Measurements from ENCODE around the gene CACNA1S. TPM values are rescaled to one million over a fixed set of nuclear protein-coding genes. Genes with fewer than 3 reads are reported as not detected.
A peak's percentile ranks its signal among the peaks of the same experiment; 100 is the strongest.

The CACNA1S gene
- total and polyA plus RNA-seq, 2 of the 13 experiments (the other 11 are each of a cell fraction or from before 2014, with no cell fraction given): not detected

DNA sequence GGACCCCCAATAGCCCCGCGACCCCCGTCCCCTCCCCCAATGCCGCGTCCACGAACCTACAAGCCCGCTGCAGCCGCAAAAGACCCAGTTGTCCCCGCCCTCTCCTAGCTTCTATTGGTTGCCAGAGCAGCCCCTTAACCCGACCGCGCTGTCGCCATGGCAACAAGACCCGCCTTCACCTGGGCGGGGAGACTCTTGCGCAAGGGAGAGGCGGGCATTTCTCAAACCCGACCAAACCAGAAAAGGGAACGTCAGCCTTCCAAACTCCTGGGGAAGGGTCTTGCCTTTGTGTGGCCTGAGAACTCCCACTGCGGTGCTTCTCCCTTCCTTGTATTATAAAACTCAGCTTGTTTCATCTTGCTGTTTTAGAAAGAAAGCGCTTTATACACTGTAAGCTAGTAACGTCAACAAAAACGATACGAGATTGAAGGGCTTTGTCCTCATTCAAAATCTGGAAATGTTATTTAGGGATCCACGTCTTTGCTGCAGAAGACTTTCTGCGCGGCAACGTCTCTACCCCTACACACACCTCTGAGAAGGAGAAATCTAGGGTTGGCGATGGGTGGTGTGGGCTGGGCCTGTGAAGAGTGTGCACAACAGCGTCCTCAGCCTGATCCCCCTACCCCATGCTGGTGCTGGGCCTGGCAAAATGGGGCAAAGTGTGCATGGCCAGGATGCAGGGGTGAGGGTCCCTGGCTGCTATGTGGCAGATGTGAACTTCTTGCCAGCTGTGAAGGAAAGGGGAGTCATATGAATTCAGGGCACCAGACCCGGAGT is 42.4 kb upstream of the CACNA1S start, which contains the start of gene TMEM9 (continued):
- TF ChIP-seq ZSCAN5A (CRISPR knock-in tag; IDR thresholded peaks at IDR 0.05; ENCODE audit: borderline replicate concordance) (no peak), MIXL1 (CRISPR knock-in tag; IDR thresholded peaks at IDR 0.05) (no peak), FOXA3 (CRISPR knock-in tag; IDR thresholded peaks at IDR 0.05) (peak; percentile 33; the same call in 1 of the 2 replicates), ZBTB14 (CRISPR knock-in tag; IDR thresholded peaks at IDR 0.05) (no peak), KLF6 (CRISPR knock-in tag; IDR thresholded peaks at IDR 0.05) (no peak), ELF1 (CRISPR knock-in tag; IDR thresholded peaks at IDR 0.05) (no peak; the same call in 1 of the 2 replicates), GLI4 (CRISPR knock-in tag; IDR thresholded peaks at IDR 0.05; ENCODE audit: borderline replicate concordance) (0 out of 2 replicates have a peak, but pooled peaks have one; percentile 17), ZNF138 (CRISPR knock-in tag; IDR thresholded peaks at IDR 0.05; ENCODE audit: low read depth) (no peak), SP2 (CRISPR knock-in tag; IDR thresholded peaks at IDR 0.05) (peak; percentile 93), ZUFSP (CRISPR knock-in tag; IDR thresholded peaks at IDR 0.05; ENCODE audit: borderline replicate concordance) (no peak), MEIS2 (CRISPR knock-in tag; IDR thresholded peaks at IDR 0.05) (no peak), STAG1 (CRISPR knock-in tag; IDR thresholded peaks at IDR 0.05) (no peak), EED (CRISPR knock-in tag; IDR thresholded peaks at IDR 0.05) (no peak), ZNF614 (CRISPR knock-in tag; IDR thresholded peaks at IDR 0.05; ENCODE audit: borderline replicate concordance) (no peak)
- TF ChIP-seq, protein P1, sequence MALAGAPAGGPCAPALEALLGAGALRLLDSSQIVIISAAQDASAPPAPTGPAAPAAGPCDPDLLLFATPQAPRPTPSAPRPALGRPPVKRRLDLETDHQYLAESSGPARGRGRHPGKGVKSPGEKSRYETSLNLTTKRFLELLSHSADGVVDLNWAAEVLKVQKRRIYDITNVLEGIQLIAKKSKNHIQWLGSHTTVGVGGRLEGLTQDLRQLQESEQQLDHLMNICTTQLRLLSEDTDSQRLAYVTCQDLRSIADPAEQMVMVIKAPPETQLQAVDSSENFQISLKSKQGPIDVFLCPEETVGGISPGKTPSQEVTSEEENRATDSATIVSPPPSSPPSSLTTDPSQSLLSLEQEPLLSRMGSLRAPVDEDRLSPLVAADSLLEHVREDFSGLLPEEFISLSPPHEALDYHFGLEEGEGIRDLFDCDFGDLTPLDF (CRISPR knock-in tag; IDR thresholded peaks at IDR 0.05): peak; percentile 42; the same call in 1 of the 2 replicates
- TF ChIP-seq, protein P2, sequence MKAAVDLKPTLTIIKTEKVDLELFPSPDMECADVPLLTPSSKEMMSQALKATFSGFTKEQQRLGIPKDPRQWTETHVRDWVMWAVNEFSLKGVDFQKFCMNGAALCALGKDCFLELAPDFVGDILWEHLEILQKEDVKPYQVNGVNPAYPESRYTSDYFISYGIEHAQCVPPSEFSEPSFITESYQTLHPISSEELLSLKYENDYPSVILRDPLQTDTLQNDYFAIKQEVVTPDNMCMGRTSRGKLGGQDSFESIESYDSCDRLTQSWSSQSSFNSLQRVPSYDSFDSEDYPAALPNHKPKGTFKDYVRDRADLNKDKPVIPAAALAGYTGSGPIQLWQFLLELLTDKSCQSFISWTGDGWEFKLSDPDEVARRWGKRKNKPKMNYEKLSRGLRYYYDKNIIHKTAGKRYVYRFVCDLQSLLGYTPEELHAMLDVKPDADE (CRISPR knock-in tag; IDR thresholded peaks at IDR 0.05): no peak
- TF ChIP-seq, protein P3, sequence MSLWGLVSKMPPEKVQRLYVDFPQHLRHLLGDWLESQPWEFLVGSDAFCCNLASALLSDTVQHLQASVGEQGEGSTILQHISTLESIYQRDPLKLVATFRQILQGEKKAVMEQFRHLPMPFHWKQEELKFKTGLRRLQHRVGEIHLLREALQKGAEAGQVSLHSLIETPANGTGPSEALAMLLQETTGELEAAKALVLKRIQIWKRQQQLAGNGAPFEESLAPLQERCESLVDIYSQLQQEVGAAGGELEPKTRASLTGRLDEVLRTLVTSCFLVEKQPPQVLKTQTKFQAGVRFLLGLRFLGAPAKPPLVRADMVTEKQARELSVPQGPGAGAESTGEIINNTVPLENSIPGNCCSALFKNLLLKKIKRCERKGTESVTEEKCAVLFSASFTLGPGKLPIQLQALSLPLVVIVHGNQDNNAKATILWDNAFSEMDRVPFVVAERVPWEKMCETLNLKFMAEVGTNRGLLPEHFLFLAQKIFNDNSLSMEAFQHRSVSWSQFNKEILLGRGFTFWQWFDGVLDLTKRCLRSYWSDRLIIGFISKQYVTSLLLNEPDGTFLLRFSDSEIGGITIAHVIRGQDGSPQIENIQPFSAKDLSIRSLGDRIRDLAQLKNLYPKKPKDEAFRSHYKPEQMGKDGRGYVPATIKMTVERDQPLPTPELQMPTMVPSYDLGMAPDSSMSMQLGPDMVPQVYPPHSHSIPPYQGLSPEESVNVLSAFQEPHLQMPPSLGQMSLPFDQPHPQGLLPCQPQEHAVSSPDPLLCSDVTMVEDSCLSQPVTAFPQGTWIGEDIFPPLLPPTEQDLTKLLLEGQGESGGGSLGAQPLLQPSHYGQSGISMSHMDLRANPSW (CRISPR knock-in tag; IDR thresholded peaks at IDR 0.05; ENCODE audit: borderline replicate concordance): no peak
